H1 (cell line): Measurements from ENCODE around the gene EHD4. TPM values are rescaled to one million over a fixed set of nuclear protein-coding genes. Genes with fewer than 3 reads are reported as not detected.
A peak's percentile ranks its signal among the peaks of the same experiment; 100 is the strongest.

ENCODE experiments used
- CTCF ChIA-PET: fragments of 300-600 bp; sonication (Branson Sonifier 250); formaldehyde crosslinking; loops from one replicate; lab custom pipeline; 2021; ENCODE audit not compliant: partially characterized antibody; lab: Charles Lee
- POLR2A ChIA-PET: fragments of 300-600 bp; sonication (Branson Sonifier 250); formaldehyde crosslinking; loops from one replicate; lab custom pipeline; 2021; ENCODE audit warnings: inconsistent platforms; ENCODE audit not compliant: partially characterized antibody; lab: Charles Lee
- DNase-seq, 2 experiments: peaks; one replicate each; pipeline versions ENCODE4 v3.0.0 to v3.0.0-alpha.2; 2010 to 2022; ENCODE audit warnings: low spot score in 2 of 2, low read depth in 1 of 2, mixed read lengths in 1 of 2
- FAIRE-seq: peaks from 2 replicates; lab custom pipeline; 2011; peaks lifted over from hg19 to GRCh38; lab: Jason Lieb, UNC
- H2AFZ ChIP-seq: 2 replicates; pipeline ENCODE4 v1.8.1; 2012; ENCODE audit warnings: low read length, inconsistent platforms
- H2AK5ac ChIP-seq: 2 replicates; pipeline ENCODE4 v1.6.1; 2013; ENCODE audit warnings: low read depth, low read length
- H2BK120ac ChIP-seq: replicated peaks from 2 replicates; pipeline ENCODE3; 2013; ENCODE audit warnings: low read depth, low read length, inconsistent platforms
- H2BK12ac ChIP-seq: 2 replicates; pipeline ENCODE4 v1.6.1; 2013; ENCODE audit warnings: low read depth, low read length
- H2BK15ac ChIP-seq: 2 replicates; pipeline ENCODE4 v1.6.1; 2013; ENCODE audit warnings: low read length
- H2BK20ac ChIP-seq: 2 replicates; pipeline ENCODE4 v1.6.1; 2013; ENCODE audit warnings: low read length
- H2BK5ac ChIP-seq: 2 replicates; pipeline ENCODE4 v1.6.1; 2013; ENCODE audit warnings: low read depth, low read length
- H3K14ac ChIP-seq: 2 replicates; pipeline ENCODE4 v1.6.1; 2013; ENCODE audit warnings: inconsistent platforms; ENCODE audit not compliant: insufficient read length
- H3K18ac ChIP-seq: 2 replicates; pipeline ENCODE4 v1.6.1; 2013; ENCODE audit warnings: low read length; ENCODE audit errors: extremely low read depth
- H3K23ac ChIP-seq: 2 replicates; pipeline ENCODE4 v1.6.1; 2013; ENCODE audit warnings: inconsistent platforms; ENCODE audit not compliant: insufficient read length
- H3K23me2 ChIP-seq: 2 replicates; pipeline ENCODE4 v1.6.1; 2013; ENCODE audit warnings: low read depth, low read length
- H3K27ac ChIP-seq: 2 replicates; pipeline ENCODE4 v1.6.1; 2011; ENCODE audit warnings: low read depth, low read length, inconsistent platforms
- H3K27me3 ChIP-seq, 4 experiments: replicated peaks in 1 of 4; 1 replicate in 1 of 4; 2 replicates in 3 of 4; pipeline versions ENCODE4 v1.6.1 to v1.8.1; 2011 to 2013; ENCODE audit warnings: low read length in 3 of 4, mild to moderate bottlenecking in 3 of 4, inconsistent platforms in 2 of 4, mixed read lengths in 2 of 4, moderate library complexity in 1 of 4; ENCODE audit not compliant: control insufficient read depth in 3 of 4, insufficient read depth in 3 of 4; ENCODE audit errors: extremely low read depth in 1 of 4
- H3K36me3 ChIP-seq, 4 experiments: 2 replicates each; pipeline versions ENCODE4 v1.6.1 to v1.8.1; 2011 to 2013; ENCODE audit warnings: mild to moderate bottlenecking in 4 of 4, low read length in 3 of 4, moderate library complexity in 2 of 4, control low read depth in 1 of 4, inconsistent platforms in 1 of 4; ENCODE audit not compliant: insufficient read depth in 4 of 4, control insufficient read depth in 2 of 4
- H3K4ac ChIP-seq: replicated peaks from 2 replicates; pipeline ENCODE3; 2013; ENCODE audit warnings: low read length, low read depth, mixed read lengths, inconsistent platforms; ENCODE audit not compliant: insufficient read length
- H3K4me1 ChIP-seq, 4 experiments: replicated peaks in 1 of 4; 1 replicate in 1 of 4; 2 replicates in 3 of 4; pipeline versions ENCODE4 v1.6.1 to v1.8.1; 2011 to 2013; ENCODE audit warnings: low read length in 3 of 4, inconsistent platforms in 2 of 4, mixed read lengths in 1 of 4; ENCODE audit not compliant: insufficient read depth in 4 of 4, control insufficient read depth in 3 of 4
- H3K4me2 ChIP-seq, 2 experiments: 2 replicates each; pipeline versions ENCODE4 v1.6.1 to v1.8.1; 2011 to 2013; ENCODE audit warnings: low read depth in 2 of 2, low read length in 2 of 2, control low read depth in 1 of 2, inconsistent platforms in 1 of 2, mild to moderate bottlenecking in 1 of 2; ENCODE audit not compliant: insufficient read depth in 1 of 2
- H3K4me3 ChIP-seq, 4 experiments: fragments of 200-600, 300-600 bp in 1 of 4; sonication (generic), shearing (Covaris generic), sonication (Bioruptor Twin) in 1 of 4; 2 replicates each; pipeline versions ENCODE4 v1.5.1 to v1.8.1; 2011 to 2016; ENCODE audit warnings: low read length in 4 of 4, low read depth in 3 of 4, control low read depth in 2 of 4, inconsistent platforms in 2 of 4, mild to moderate bottlenecking in 2 of 4, mixed read lengths in 1 of 4, moderate library complexity in 1 of 4; ENCODE audit not compliant: insufficient read depth in 2 of 4; ENCODE audit errors: extremely low read depth in 1 of 4
- H3K56ac ChIP-seq: replicated peaks from 2 replicates; pipeline ENCODE3; 2013; ENCODE audit warnings: low read depth, mild to moderate bottlenecking, mixed read lengths, low read length, inconsistent platforms; ENCODE audit not compliant: insufficient read length
- H3K79me1 ChIP-seq: 2 replicates; pipeline ENCODE4 v1.6.1; 2013; ENCODE audit warnings: low read depth, low read length, control low read depth
- H3K79me2 ChIP-seq, 2 experiments: 2 replicates each; pipeline versions ENCODE4 v1.6.1 to v1.8.1; 2012 to 2013; ENCODE audit warnings: low read length in 2 of 2, mild to moderate bottlenecking in 2 of 2, inconsistent platforms in 1 of 2; ENCODE audit not compliant: insufficient read depth in 2 of 2, control insufficient read depth in 1 of 2
- H3K9ac ChIP-seq, 4 experiments: replicated peaks in 1 of 4; 1 replicate in 1 of 4; 2 replicates in 3 of 4; pipeline versions ENCODE4 v1.6.1 to v1.8.1; 2011 to 2013; ENCODE audit warnings: low read depth in 3 of 4, low read length in 3 of 4, control low read depth in 2 of 4, mild to moderate bottlenecking in 2 of 4, moderate library complexity in 2 of 4, inconsistent platforms in 1 of 4; ENCODE audit errors: extremely low read depth in 1 of 4
- H3K9me3 ChIP-seq, 2 experiments: 2 replicates each; pipeline versions ENCODE4 v1.6.1 to v1.8.1; 2012 to 2013; ENCODE audit warnings: mild to moderate bottlenecking in 2 of 2, moderate library complexity in 2 of 2, control low read depth in 1 of 2, inconsistent platforms in 1 of 2, low read depth in 1 of 2, low read length in 1 of 2, mixed read lengths in 1 of 2; ENCODE audit not compliant: insufficient read depth in 2 of 2
- H4K20me1 ChIP-seq, 2 experiments: replicated peaks in 1 of 2; 2 replicates each; pipeline versions ENCODE3 to v1.8.1; 2011 to 2013; ENCODE audit warnings: inconsistent platforms in 2 of 2, low read length in 2 of 2, mild to moderate bottlenecking in 1 of 2; ENCODE audit not compliant: insufficient read depth in 2 of 2, control insufficient read depth in 1 of 2
- H4K5ac ChIP-seq: 2 replicates; pipeline ENCODE4 v1.6.1; 2013; ENCODE audit warnings: low read length, low read depth, mixed read lengths, inconsistent platforms; ENCODE audit not compliant: insufficient read length
- H4K8ac ChIP-seq: 2 replicates; pipeline ENCODE4 v1.8.0; 2013; ENCODE audit warnings: mild to moderate bottlenecking, moderate library complexity, low read length, inconsistent platforms; ENCODE audit not compliant: insufficient read depth; ENCODE audit errors: extremely low read depth
- H4K91ac ChIP-seq: replicated peaks from 2 replicates; pipeline ENCODE3; 2013; ENCODE audit warnings: low read length, mixed read lengths, inconsistent platforms; ENCODE audit not compliant: insufficient read length
- CEBPB ChIP-seq: IDR thresholded peaks from 2 replicates; pipeline ENCODE4 v1.6.1; 2012; ENCODE audit warnings: low read depth, low read length
- CREB1 ChIP-seq: IDR thresholded peaks from 2 replicates; pipeline ENCODE4 v1.6.1; 2012; ENCODE audit warnings: inconsistent platforms
- EZH2 ChIP-seq: fragments of 200-600 bp; sonication (generic); IDR thresholded peaks from 2 replicates; pipeline ENCODE4 v1.7.1; 2012; ENCODE audit warnings: low read depth, mild to moderate bottlenecking, moderate library complexity, low read length, inconsistent platforms; ENCODE audit not compliant: severe bottlenecking
- NANOG ChIP-seq: IDR thresholded peaks from 2 replicates; pipeline ENCODE4 v1.6.1; 2011; ENCODE audit warnings: low read length, low read depth, mild to moderate bottlenecking, inconsistent platforms; ENCODE audit not compliant: insufficient read depth, poor library complexity, severe bottlenecking
- WGBS, 2 experiments: shearing (Covaris generic) in 1 of 2; methylation state at CpG; one replicate each; pipeline versions ENCODE4 v1.1.6 to v1.1.7; 2013 to 2015; ENCODE audit warnings: low lambda C conversion rate in 2 of 2, mixed read lengths in 2 of 2, inconsistent platforms in 1 of 2, low coverage in 1 of 2, missing lambda C conversion rate in 1 of 2; ENCODE audit not compliant: insufficient replicate concordance in 2 of 2, insufficient coverage in 1 of 2, insufficient read length in 1 of 2; ENCODE audit errors: extremely low coverage in 1 of 2, missing lambda C conversion rate in 1 of 2; 5-methylcytosine and 5-hydroxymethylcytosine counted together
- polyA plus RNA-seq, 7 experiments: library from polyadenylated mRNA; depleted of rRNA in 3 of 7; stranded (reverse) in 5 of 7; unstranded in 2 of 7; fragments of >200 nt in 5 of 7; fragments of 200-250 nt in 2 of 7; gene quantifications; 1 replicate in 5 of 7; 2 replicates in 1 of 7; 4 replicates in 1 of 7; pipeline versions ENCODE4 v1.2.1 to v1.2.3, GENCODE V29; 2011 to 2013; ENCODE audit warnings: missing spikeins in 2 of 7, mixed read lengths in 2 of 7
- total RNA-seq: library from RNA; stranded (reverse); fragmentation: NEBNext Ultra II Directional; extraction: Animal tissue kit (Norgen Biotek cat#: 25700); gene quantifications from 2 replicates; pipeline ENCODE4 v1.2.1, GENCODE V29; 2021

Gene EHD4
- total and polyA plus RNA-seq, 2 of the 8 experiments (the other 6 are each of a cell fraction or from before 2014, with no cell fraction given), result 17.5 to 24.5 TPM

GRCh38 chr15:41911691-41912345 is 60.5 kb downstream of the EHD4 start:
- Histone ChIP-seq H4K91ac (no peak overlapping the region), H2AFZ (no peak overlapping the region), H3K4me3 (no peak overlapping the region), H3K4me2 (no peak overlapping the region), H3K23me2 (no peaks in the 10 kb centered on the region), H3K27ac (no peak overlapping the region), H4K5ac (no peak overlapping the region), H3K79me2 (no peaks in the 10 kb centered on the region), H2BK20ac (no peak overlapping the region), H2BK12ac (no peak overlapping the region), H4K8ac (peak overlapping the region; percentile 77; the same call in 1 of the 2 replicates), H3K79me1 (peaks cover 2% of the 10 kb centered on the region), H3K4ac (no peak overlapping the region), H3K27me3 (no peaks in the 10 kb centered on the region), H3K18ac (no peak overlapping the region), H3K23ac (no peak overlapping the region), H3K14ac (no peak overlapping the region), H2BK120ac (no peak overlapping the region), H2AK5ac (no peak overlapping the region), H4K20me1 (peaks cover 0 to 9% of the 10 kb centered on the region in 2 experiments), H3K56ac (no peak overlapping the region), H3K9ac (peak overlapping the region in 1 of 4 experiments; percentile 2; a peak in 1 of 7 replicates), H3K4me1 (no peaks in the 10 kb centered on the region), H2BK5ac (no peak overlapping the region), H3K9me3 (no peaks in the 10 kb centered on the region), H2BK15ac (no peak overlapping the region), H3K36me3 (peaks cover 7 to 21% (median 17%) of the 10 kb centered on the region in 4 experiments; a peak in 7 of 8 replicates)
- FAIRE-seq, result no peak
- CTCF ChIA-PET, result interaction anchor here (1.2 to 1.6 kb wide), 2 partner anchors 19 to 226 kb away, joined by 3 read pairs; no protein-coding TSS in a partner anchor
- no peak for DNase-seq
- POLR2A ChIA-PET, result interaction anchor here (0.6 kb wide), 1 partner anchor 276 kb away, joined by 3 read pairs; no protein-coding TSS in a partner anchor
- WGBS, 2 experiments, result 96% methylated on average over 14 of the region's 14 CpGs; no CpG with 5 or more reads in 1 of the 2 experiments
- no peak for TF ChIP-seq CREB1
- TF ChIP-seq NANOG, result no peak
- no peak for TF ChIP-seq EZH2
- no peak for TF ChIP-seq CEBPB
